ENCODE measurements around the gene ZNF84.

The ZNF84 gene

DNA sequence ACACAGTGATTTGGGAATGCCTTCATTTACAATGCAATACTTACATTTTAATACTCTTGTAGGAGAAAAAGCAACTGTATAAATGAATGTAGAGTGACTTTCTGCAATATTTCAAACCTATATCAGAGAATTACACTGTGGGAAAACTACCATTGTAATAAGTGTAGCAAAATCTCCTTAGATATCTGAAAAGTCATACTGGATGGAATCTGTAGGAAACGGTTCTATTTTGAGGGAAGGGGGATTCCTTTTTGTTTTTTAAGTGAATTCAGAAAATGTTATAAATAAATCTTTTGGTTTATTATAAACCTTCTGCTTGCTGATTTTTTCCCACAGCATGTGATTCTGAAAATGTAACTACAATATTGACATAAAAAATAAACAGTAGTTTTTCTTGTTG, 69.8 kb downstream of the ZNF84 start:
- DNase-seq = no peak
- intact Hi-C loops (cut with DNase I) = no loop called here

DNA sequence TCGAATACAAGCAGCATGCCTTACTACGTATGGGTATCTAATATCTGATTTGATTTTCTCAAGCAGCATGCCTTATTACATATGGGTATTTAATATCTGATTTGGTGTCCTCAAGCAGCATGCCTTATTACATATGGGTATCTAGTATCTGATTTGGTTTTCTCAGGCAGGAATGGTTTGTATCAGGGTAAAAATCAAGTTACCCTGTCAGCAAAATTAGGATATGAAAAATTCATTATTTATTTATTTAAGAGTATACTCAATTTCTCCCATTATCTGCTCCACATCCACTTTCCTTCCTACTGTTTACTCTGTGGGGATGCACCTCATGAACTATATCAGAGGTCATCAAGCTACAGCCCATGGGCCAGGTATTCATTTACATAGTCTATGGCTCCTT, 70.8 kb downstream of the ZNF84 start:
- intact Hi-C loops (cut with DNase I) = no loop called here
- DNase-seq = no peak

All from head of caudate nucleus (tissue), 42 donors.